ENCODE data around the gene ARPC1A. TPM values are rescaled to one million over a fixed set of nuclear protein-coding genes. Genes with fewer than 3 reads are reported as not detected.

The ARPC1A gene
- total RNA-seq, 1 donor from 2014 or later = 131 TPM

- TF ChIP-seq CTCF (IDR thresholded peaks at IDR 0.05; ENCODE audit: borderline replicate concordance) = no peak
- Histone ChIP-seq H3K4me3 (no peak overlapping the region), H3K36me3 (no peaks in the 10 kb centered on the region), H3K27ac (replicated peaks) (no peak overlapping the region), H3K27me3 (ENCODE audit: low read depth) (no peaks in the 10 kb centered on the region), H3K9me3 (replicated peaks) (no peaks in the 10 kb centered on the region), H3K4me1 (no peaks in the 10 kb centered on the region)
- no peak for DNase-seq
- intact Hi-C loops (cut with micrococcal nuclease) = no loop called here
Observed at GRCh38 chr7:99301496-99301895, 24.2 kb upstream of the ARPC1A start.

- no peak for TF ChIP-seq CTCF (IDR thresholded peaks at IDR 0.05; ENCODE audit: borderline replicate concordance)
- no peaks in the 10 kb centered on the region for H3K4me1 ChIP-seq
- H3K27ac ChIP-seq (replicated peaks) = no peak overlapping the region
- H3K4me3 ChIP-seq = no peak overlapping the region
- no peaks in the 10 kb centered on the region for H3K36me3 ChIP-seq
- H3K9me3 ChIP-seq (replicated peaks) = peaks cover 12% of the 10 kb centered on the region
- no peaks in the 10 kb centered on the region for H3K27me3 ChIP-seq (ENCODE audit: low read depth)
- DNase-seq = no peak
- intact Hi-C loops (cut with micrococcal nuclease) = no loop called here
Observed at GRCh38 chr7:99305473-99306260, 20.0 kb upstream of the ARPC1A start.

- H3K27me3 ChIP-seq (ENCODE audit: low read depth) = no peaks in the 10 kb centered on the region
- TF ChIP-seq CTCF (IDR thresholded peaks at IDR 0.05; ENCODE audit: borderline replicate concordance) = no peak
- no peak overlapping the region for H3K27ac ChIP-seq (replicated peaks)
- intact Hi-C loops (cut with micrococcal nuclease) = no loop called here
- H3K36me3 ChIP-seq = no peaks in the 10 kb centered on the region
- peaks cover 7% of the 10 kb centered on the region for H3K4me1 ChIP-seq
- no peak for DNase-seq
- H3K9me3 ChIP-seq (replicated peaks) = peaks cover 12% of the 10 kb centered on the region
- no peak overlapping the region for H3K4me3 ChIP-seq
Observed at GRCh38 chr7:99308461-99309074, 17.1 kb upstream of the ARPC1A start.

GRCh38 chr7:99309111-99309510, 16.6 kb upstream of the ARPC1A start:
- DNase-seq = no peak
- peaks cover 12% of the 10 kb centered on the region for H3K9me3 ChIP-seq (replicated peaks)
- no peak overlapping the region for H3K27ac ChIP-seq (replicated peaks)
- intact Hi-C loops (cut with micrococcal nuclease) = no loop called here
- no peak overlapping the region for H3K4me3 ChIP-seq
- TF ChIP-seq CTCF (IDR thresholded peaks at IDR 0.05; ENCODE audit: borderline replicate concordance) = no peak
- H3K27me3 ChIP-seq (ENCODE audit: low read depth) = no peaks in the 10 kb centered on the region
- no peaks in the 10 kb centered on the region for H3K36me3 ChIP-seq
- peaks cover 7% of the 10 kb centered on the region for H3K4me1 ChIP-seq

- no peak for DNase-seq
- no peak for TF ChIP-seq CTCF (IDR thresholded peaks at IDR 0.05; ENCODE audit: borderline replicate concordance)
- Histone ChIP-seq H3K9me3 (replicated peaks) (peaks cover 12% of the 10 kb centered on the region), H3K27ac (replicated peaks) (no peak overlapping the region), H3K27me3 (ENCODE audit: low read depth) (no peaks in the 10 kb centered on the region), H3K4me3 (no peak overlapping the region), H3K36me3 (no peaks in the 10 kb centered on the region), H3K4me1 (peaks cover 7% of the 10 kb centered on the region)
- intact Hi-C loops (cut with micrococcal nuclease) = loop anchor here (5.0 kb wide), 1 partner anchor 268 kb away; no protein-coding TSS in a partner anchor
Observed at GRCh38 chr7:99310004-99310403, 15.7 kb upstream of the ARPC1A start.
